GM13977 (cell line): ENCODE data around the gene CAMK2D.
A peak's percentile ranks its signal among the peaks of the same experiment; 100 is the strongest.

Experiments
- DNase-seq: peaks from one replicate; pipeline ENCODE4 v3.0.0; 2012; ENCODE audit warnings: low spot score
- in situ Hi-C: fragments of 300-500 bp; cut with MboI; formaldehyde crosslinking; loops from one replicate; pipeline ENCODE4 v1.12.0; 2022; ENCODE audit warnings: low sequenced_read_pairs, low pct_unique_long_range_greater_than_20kb, mixed read lengths, inconsistent platforms; ENCODE audit not compliant: unreplicated experiment
- TF ChIP-seq, protein P1 (sequence below): IDR thresholded peaks from 2 replicates; pipeline ENCODE4 v1.5.1; 2012; ENCODE audit warnings: mild to moderate bottlenecking, control low read depth; ENCODE audit not compliant: insufficient read depth; ENCODE audit errors: extremely low read depth, missing control alignments

CAMK2D gene

DNA sequence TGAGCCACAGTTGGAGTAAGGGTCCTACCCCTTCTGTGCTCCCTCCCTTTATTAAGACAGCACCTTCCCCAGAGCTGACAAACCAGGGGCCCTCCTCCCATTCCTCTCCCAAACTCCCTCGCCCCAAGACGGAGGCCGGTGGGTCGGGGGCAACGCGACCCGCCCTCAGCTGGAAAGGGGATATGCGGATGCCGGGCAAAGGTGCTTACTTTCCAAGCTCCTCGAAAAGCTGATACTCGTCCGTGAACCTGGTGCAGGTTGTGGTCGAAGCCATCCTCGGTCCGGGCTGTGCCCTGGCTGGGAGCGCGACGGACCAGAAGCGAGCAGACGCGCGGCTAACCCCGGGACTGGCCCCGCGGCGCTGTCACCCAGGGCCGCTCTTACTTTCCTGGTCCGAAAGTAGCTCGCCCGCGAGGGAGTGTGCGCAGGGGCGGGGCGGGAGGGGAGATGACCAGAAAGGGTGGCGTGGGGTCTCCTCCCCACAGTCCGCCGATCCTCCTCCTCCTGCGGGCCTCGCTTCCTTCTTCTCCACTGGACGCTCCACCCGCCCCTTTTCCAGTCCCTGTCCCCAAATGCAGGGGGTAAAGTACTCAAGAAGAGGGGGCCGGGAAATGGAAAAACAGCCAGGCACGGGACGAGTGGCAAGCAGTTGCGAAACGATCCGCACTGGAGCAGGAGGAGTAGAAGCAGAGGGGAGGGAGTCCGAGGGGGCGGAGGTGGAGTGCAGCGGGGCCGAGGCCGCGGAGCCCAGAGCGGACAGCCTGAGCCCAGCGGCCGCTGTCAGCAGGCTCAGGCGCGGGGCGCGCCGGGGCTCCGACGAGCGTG lies 531 bp downstream of the CAMK2D start:
- in situ Hi-C loops, result loop anchor here (10.0 to 25.0 kb wide), 2 partner anchors 206 to 374 kb away; no protein-coding TSS in a partner anchor
- DNase-seq, result peak; percentile 62
- TF ChIP-seq, protein P1, sequence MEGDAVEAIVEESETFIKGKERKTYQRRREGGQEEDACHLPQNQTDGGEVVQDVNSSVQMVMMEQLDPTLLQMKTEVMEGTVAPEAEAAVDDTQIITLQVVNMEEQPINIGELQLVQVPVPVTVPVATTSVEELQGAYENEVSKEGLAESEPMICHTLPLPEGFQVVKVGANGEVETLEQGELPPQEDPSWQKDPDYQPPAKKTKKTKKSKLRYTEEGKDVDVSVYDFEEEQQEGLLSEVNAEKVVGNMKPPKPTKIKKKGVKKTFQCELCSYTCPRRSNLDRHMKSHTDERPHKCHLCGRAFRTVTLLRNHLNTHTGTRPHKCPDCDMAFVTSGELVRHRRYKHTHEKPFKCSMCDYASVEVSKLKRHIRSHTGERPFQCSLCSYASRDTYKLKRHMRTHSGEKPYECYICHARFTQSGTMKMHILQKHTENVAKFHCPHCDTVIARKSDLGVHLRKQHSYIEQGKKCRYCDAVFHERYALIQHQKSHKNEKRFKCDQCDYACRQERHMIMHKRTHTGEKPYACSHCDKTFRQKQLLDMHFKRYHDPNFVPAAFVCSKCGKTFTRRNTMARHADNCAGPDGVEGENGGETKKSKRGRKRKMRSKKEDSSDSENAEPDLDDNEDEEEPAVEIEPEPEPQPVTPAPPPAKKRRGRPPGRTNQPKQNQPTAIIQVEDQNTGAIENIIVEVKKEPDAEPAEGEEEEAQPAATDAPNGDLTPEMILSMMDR, result no peak

- DNase-seq, result no peak
- in situ Hi-C loops, result loop anchor here (10.0 to 25.0 kb wide), 2 partner anchors 205 to 373 kb away; no protein-coding TSS in a partner anchor
- TF ChIP-seq, protein P1, result no peak
Observed at GRCh38 chr4:113760094-113760794, 1.3 kb downstream of the CAMK2D start.

DNA sequence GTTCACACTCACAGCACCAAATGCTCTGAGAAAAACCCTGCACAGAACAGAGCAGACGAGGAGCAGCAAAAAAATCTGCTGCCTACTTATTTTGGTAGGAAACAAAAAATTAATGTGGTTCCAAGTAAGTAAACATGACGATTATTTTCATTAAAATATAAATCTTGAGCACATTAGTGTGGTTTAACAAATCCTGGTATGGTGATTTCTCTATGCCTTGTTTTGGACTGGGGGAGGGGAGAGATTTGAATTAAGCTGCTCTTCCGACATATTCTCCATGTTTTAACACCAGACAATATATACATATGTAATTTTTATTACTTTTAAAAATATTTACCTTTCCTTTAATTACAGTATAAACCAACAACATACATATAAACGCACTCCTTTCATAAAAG lies 1.8 kb downstream of the CAMK2D start:
- TF ChIP-seq, protein P1, result no peak
- no peak for DNase-seq
- in situ Hi-C loops, result loop anchor here (10.0 to 25.0 kb wide), 2 partner anchors 205 to 372 kb away; no protein-coding TSS in a partner anchor

DNA sequence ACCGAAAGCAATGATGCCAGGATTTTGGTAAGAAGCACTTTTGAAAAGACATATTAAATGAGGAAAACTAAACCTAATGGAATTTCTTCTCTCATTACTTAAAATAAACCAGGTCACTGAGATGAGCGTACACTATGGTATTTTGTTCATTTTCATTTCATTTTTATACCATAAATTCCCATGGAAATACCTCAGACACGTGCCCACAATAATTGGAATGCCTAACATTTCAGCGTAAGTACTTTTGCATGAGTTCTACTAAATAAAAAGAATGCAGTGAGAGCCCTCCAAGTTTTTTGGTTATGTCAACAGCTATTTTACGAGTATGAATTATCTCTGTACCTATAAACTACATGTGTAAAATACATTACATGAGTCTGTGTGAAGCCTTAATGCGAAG lies 3.2 kb downstream of the CAMK2D start:
- TF ChIP-seq, protein P1, result no peak
- in situ Hi-C loops, result loop anchor here (25.0 kb wide), 1 partner anchor 371 kb away; no protein-coding TSS in a partner anchor
- no peak for DNase-seq

- DNase-seq, result no peak
- in situ Hi-C loops, result loop anchor here (25.0 kb wide), 1 partner anchor 370 kb away; no protein-coding TSS in a partner anchor
- TF ChIP-seq, protein P1, result no peak
Observed at GRCh38 chr4:113757486-113757885, 4.1 kb downstream of the CAMK2D start.

- TF ChIP-seq, protein P1, result no peak
- DNase-seq, result peak; percentile 52
- in situ Hi-C loops, result loop anchor here (25.0 kb wide), 1 partner anchor 369 kb away; no protein-coding TSS in a partner anchor
Observed at GRCh38 chr4:113756005-113756410, 5.5 kb downstream of the CAMK2D start.
